ENCODE data around the gene TTC22.

- TF ChIP-seq ZBTB7A (IDR thresholded peaks at IDR 0.05; ENCODE audit: low read depth) = no peak
- TF ChIP-seq REST (IDR thresholded peaks at IDR 0.05; ENCODE audit: low read depth) = no peak
- TF ChIP-seq RAD21 (IDR thresholded peaks at IDR 0.05; ENCODE audit: low read depth) = no peak
Observed at GRCh38 chr1:54836594-54836993, 35.5 kb upstream of the TTC22 start.

Data from Ishikawa (cell line).